DMS153 treated with DMSO at 0.1 percent for 48 hours (cell line): ENCODE measurements around the gene MYO1B.

Source experiments
- DNase-seq: peaks from one replicate; lab custom pipeline; 2025; ENCODE audit not compliant: unreplicated experiment; lab: John Stamatoyannopoulos, UW

MYO1B gene

GRCh38 chr2:191245046-191245868, at the start of gene MYO1B:
Gene MYO1B, plus strand, starts transcription at chr2:191245404. Its CDS starts 31,492 bp downstream, at chr2:191276896.
- DNase-seq = peak; percentile 84

GRCh38 chr2:191197096-191197495, 48.1 kb upstream of the MYO1B start:
- no peak for DNase-seq

GRCh38 chr2:191198271-191198670, 46.9 kb upstream of the MYO1B start:
- no peak for DNase-seq

GRCh38 chr2:191199929-191200512, 45.2 kb upstream of the MYO1B start:
- no peak for DNase-seq

- no peak for DNase-seq
These were observed 44.3 kb upstream of the MYO1B start for GRCh38 chr2:191200910-191201309.

- no peak for DNase-seq
These were observed 42.9 kb upstream of the MYO1B start for GRCh38 chr2:191202209-191202721.

GRCh38 chr2:191202881-191203397, 42.3 kb upstream of the MYO1B start:
- no peak for DNase-seq

- no peak for DNase-seq
These were observed 40.8 kb upstream of the MYO1B start for GRCh38 chr2:191204433-191204832.

GRCh38 chr2:191206613-191207471, 38.4 kb upstream of the MYO1B start:
- no peak for DNase-seq

GRCh38 chr2:191209340-191209739, 35.9 kb upstream of the MYO1B start:
- no peak for DNase-seq

- no peak for DNase-seq
These were observed 33.1 kb upstream of the MYO1B start for GRCh38 chr2:191212119-191212518.

- no peak for DNase-seq
These were observed 31.9 kb upstream of the MYO1B start for GRCh38 chr2:191213333-191213732.

- no peak for DNase-seq
These were observed 30.0 kb upstream of the MYO1B start for GRCh38 chr2:191215230-191215629.

- DNase-seq = no peak
These were observed 29.5 kb upstream of the MYO1B start for GRCh38 chr2:191215666-191216065.

- peak; percentile 9 for DNase-seq
These were observed 27.6 kb upstream of the MYO1B start for GRCh38 chr2:191217580-191217979.

- no peak for DNase-seq
These were observed 26.8 kb upstream of the MYO1B start for GRCh38 chr2:191218292-191218898.

- DNase-seq = no peak
These were observed 24.5 kb upstream of the MYO1B start for GRCh38 chr2:191220671-191221070.

- no peak for DNase-seq
These were observed 23.5 kb upstream of the MYO1B start for GRCh38 chr2:191221666-191222065.

GRCh38 chr2:191222507-191222906, 22.7 kb upstream of the MYO1B start:
- no peak for DNase-seq

GRCh38 chr2:191222952-191223351, 22.3 kb upstream of the MYO1B start:
- no peak for DNase-seq

- no peak for DNase-seq
These were observed 20.1 kb upstream of the MYO1B start for GRCh38 chr2:191225126-191225525.
